PC-9 (cell line): ENCODE measurements around the gene UMAD1.

ENCODE experiments used
- EZH2 ChIP-seq: fragments of 200-600 bp; sonication (generic); IDR thresholded peaks from 2 replicates; pipeline ENCODE4 v1.8.0; 2017; ENCODE audit warnings: antibody characterized with exemption, low read depth
- TF ChIP-seq, protein P1 (sequence below): fragments of 200-600 bp; sonication (generic); conservative IDR thresholded peaks from 2 replicates; pipeline ENCODE4 v1.6.1; 2017; ENCODE audit warnings: mixed run types, antibody characterized with exemption, mild to moderate bottlenecking, moderate library complexity

DNA sequence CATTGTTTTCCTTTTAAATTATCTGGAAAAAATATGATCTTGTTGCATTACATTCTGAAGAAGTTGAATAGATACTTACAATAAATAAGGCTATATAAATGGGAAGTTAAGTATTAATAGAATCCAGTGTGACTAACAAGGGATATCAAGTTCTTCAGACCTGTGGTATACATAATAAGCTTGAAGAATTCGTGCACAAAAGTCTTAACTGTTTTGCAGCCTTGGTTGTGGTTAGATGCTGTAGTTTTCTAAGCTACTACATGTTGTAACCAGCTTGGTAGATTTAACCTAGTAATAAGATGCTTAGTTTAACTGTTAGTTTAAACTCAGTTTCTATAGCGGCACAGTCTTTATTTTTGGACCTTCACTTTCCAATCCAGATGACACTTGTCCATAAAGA, 221.8 kb downstream of the UMAD1 start:
- TF ChIP-seq, protein P1, sequence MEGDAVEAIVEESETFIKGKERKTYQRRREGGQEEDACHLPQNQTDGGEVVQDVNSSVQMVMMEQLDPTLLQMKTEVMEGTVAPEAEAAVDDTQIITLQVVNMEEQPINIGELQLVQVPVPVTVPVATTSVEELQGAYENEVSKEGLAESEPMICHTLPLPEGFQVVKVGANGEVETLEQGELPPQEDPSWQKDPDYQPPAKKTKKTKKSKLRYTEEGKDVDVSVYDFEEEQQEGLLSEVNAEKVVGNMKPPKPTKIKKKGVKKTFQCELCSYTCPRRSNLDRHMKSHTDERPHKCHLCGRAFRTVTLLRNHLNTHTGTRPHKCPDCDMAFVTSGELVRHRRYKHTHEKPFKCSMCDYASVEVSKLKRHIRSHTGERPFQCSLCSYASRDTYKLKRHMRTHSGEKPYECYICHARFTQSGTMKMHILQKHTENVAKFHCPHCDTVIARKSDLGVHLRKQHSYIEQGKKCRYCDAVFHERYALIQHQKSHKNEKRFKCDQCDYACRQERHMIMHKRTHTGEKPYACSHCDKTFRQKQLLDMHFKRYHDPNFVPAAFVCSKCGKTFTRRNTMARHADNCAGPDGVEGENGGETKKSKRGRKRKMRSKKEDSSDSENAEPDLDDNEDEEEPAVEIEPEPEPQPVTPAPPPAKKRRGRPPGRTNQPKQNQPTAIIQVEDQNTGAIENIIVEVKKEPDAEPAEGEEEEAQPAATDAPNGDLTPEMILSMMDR, result no peak
- no peak for TF ChIP-seq EZH2
